Activated gamma-delta T cell treated with Interleukin-2 at 50 U/mL for 16 hours (primary cell): Measurements from ENCODE around the gene HOXB4.

Experiments used
- DNase-seq: peaks from one replicate; pipeline ENCODE4 v3.0.0-alpha.2; 2020

HOXB4 gene

GRCh38 chr17:48588528-48588927 is 10.4 kb upstream of the HOXB4 start:
- no peak for DNase-seq

- DNase-seq: no peak
Measured at GRCh38 chr17:48588074-48588415, 9.9 kb upstream of the HOXB4 start.

- DNase-seq: no peak
Measured at GRCh38 chr17:48587276-48588073, 9.3 kb upstream of the HOXB4 start.

- DNase-seq: no peak
Measured at GRCh38 chr17:48586355-48587258, 8.5 kb upstream of the HOXB4 start.

GRCh38 chr17:48584223-48584741 is 6.1 kb upstream of the HOXB4 start:
- DNase-seq: no peak

- no peak for DNase-seq
Measured at GRCh38 chr17:48583708-48584222, 5.6 kb upstream of the HOXB4 start.

- no peak for DNase-seq
Measured at GRCh38 chr17:48582750-48583069, 4.6 kb upstream of the HOXB4 start.

- DNase-seq: no peak
Measured at GRCh38 chr17:48579760-48580554, 1.8 kb upstream of the HOXB4 start.

GRCh38 chr17:48579471-48579759 is 1.3 kb upstream of the HOXB4 start:
- DNase-seq: no peak

- DNase-seq: no peak
Measured at GRCh38 chr17:48578616-48579470, 693 bp upstream of the HOXB4 start.

- DNase-seq: no peak
Measured at GRCh38 chr17:48577330-48577945, 712 bp downstream of the HOXB4 start.

GRCh38 chr17:48576479-48577309 is 1.5 kb downstream of the HOXB4 start:
- DNase-seq: no peak

- no peak for DNase-seq
Measured at GRCh38 chr17:48575673-48576478, 2.3 kb downstream of the HOXB4 start.

GRCh38 chr17:48575066-48575582 is 3.0 kb downstream of the HOXB4 start:
- DNase-seq: no peak

- DNase-seq: no peak
Measured at GRCh38 chr17:48574505-48575065, 3.6 kb downstream of the HOXB4 start.

- DNase-seq: no peak
Measured at GRCh38 chr17:48571826-48572417, 6.2 kb downstream of the HOXB4 start.

GRCh38 chr17:48571024-48571818 is 6.9 kb downstream of the HOXB4 start:
- no peak for DNase-seq
